Central memory CD8-positive, alpha-beta T cell (primary cell): Measurements from ENCODE around the gene LGR4.

Experiments
- ATAC-seq: fragments of 150-1000 bp; cut with Tn5 transposase; replicated peaks from 2 replicates; pipeline ENCODE4 v1.10.0; 2022; ENCODE audit warnings: mild to moderate bottlenecking, moderate FRiP score, moderate number of reproducible peaks; ENCODE audit not compliant: poor library complexity, severe bottlenecking; ENCODE audit errors: extremely low read depth
- DNase-seq, 2 donors: peaks; one replicate each; pipeline ENCODE4 v3.0.0; 2021; ENCODE audit warnings: low spot score in 2 of 2
- H3K27ac Mint-ChIP-seq: one replicate; pipeline ENCODE4 v1.8.0; 2022; ENCODE audit warnings: low read depth, mild to moderate bottlenecking, moderate library complexity, mixed read lengths
- H3K27me3 Mint-ChIP-seq: one replicate; pipeline ENCODE4 v1.8.0; 2022; ENCODE audit warnings: mixed read lengths
- H3K36me3 Mint-ChIP-seq: one replicate; pipeline ENCODE4 v1.8.0; 2022; ENCODE audit warnings: mild to moderate bottlenecking, moderate library complexity, mixed read lengths; ENCODE audit not compliant: insufficient read depth
- H3K4me1 Mint-ChIP-seq: one replicate; pipeline ENCODE4 v1.8.0; 2022; ENCODE audit warnings: mixed read lengths
- H3K4me3 Mint-ChIP-seq: one replicate; pipeline ENCODE4 v1.8.0; 2022; ENCODE audit warnings: mild to moderate bottlenecking, moderate library complexity, mixed read lengths
- H3K9me3 Mint-ChIP-seq: one replicate; pipeline ENCODE4 v1.8.0; 2022; ENCODE audit warnings: mixed read lengths

The LGR4 gene

DNA sequence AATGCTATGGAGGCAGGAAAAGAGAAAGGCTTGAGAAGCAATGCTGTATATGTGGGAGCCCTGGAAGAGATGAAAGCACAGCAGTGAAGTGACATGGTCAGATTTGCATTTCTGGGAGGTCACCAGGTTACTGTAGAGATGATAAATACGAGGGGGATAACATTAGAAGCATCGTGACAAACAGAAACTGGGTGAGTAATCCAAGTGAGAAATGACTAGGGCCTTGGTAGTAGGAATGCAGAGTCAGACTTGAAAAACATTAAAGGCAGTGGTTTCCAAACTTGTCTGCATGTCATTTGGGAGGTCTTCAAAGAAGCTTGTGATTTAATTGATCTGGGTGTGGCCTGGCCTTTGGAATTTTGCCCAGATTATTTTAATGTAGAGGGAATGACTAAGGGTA lies 153.5 kb downstream of the LGR4 start:
- no peaks in the 10 kb centered on the region for H3K9me3 Mint-ChIP-seq
- no peak overlapping the region for H3K4me3 Mint-ChIP-seq
- H3K27ac Mint-ChIP-seq: no peak overlapping the region
- no peaks in the 10 kb centered on the region for H3K4me1 Mint-ChIP-seq
- H3K36me3 Mint-ChIP-seq: peaks cover 2% of the 10 kb centered on the region
- ATAC-seq (no peak), DNase-seq (no peak)
- no peaks in the 10 kb centered on the region for H3K27me3 Mint-ChIP-seq

DNA sequence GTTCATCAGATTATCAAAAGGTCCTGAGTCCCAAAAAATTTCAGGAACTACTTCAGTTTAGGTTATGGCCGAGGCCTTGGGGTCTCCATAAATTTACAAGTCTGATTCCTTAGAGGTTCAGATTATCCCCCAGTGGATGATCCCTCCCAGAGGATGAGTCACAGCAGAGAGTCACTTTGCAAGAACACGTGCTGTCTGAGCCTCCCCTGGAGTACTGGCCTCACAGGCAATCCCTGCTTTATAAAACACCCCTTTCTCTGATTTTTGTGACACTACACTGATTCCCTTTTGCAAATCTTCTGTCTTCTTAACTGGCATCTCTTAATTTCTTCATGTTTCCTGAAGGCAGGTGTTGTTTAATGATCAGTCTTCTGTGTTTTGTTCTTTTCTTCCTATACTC lies 154.8 kb downstream of the LGR4 start:
- H3K9me3 Mint-ChIP-seq: no peaks in the 10 kb centered on the region
- no peak overlapping the region for H3K27ac Mint-ChIP-seq
- no peaks in the 10 kb centered on the region for H3K4me1 Mint-ChIP-seq
- no peak overlapping the region for H3K4me3 Mint-ChIP-seq
- H3K36me3 Mint-ChIP-seq: peaks cover 2% of the 10 kb centered on the region
- H3K27me3 Mint-ChIP-seq: no peaks in the 10 kb centered on the region
- no peak for DNase-seq
- no peak for ATAC-seq
